SU-DHL-6 (cell line): ENCODE results near the gene PIPOX.

ENCODE experiments used
- EZH2phosphoT487 ChIP-seq: fragments of 200-600 bp; sonication (generic), shearing (Covaris generic); conservative IDR thresholded peaks from 2 replicates; pipeline ENCODE4 v1.6.1; 2018; ENCODE audit warnings: mild to moderate bottlenecking, antibody characterized with exemption, low read length, moderate library complexity, mixed read lengths
- TF ChIP-seq, protein P1 (sequence below): fragments of 200-600 bp; sonication (generic); IDR thresholded peaks from one replicate; pipeline ENCODE4 v1.5.1; 2017; ENCODE audit warnings: antibody characterized with exemption, mild to moderate bottlenecking, low read length, moderate library complexity; ENCODE audit not compliant: insufficient read depth, poor library complexity, severe bottlenecking

- TF ChIP-seq, protein P1, sequence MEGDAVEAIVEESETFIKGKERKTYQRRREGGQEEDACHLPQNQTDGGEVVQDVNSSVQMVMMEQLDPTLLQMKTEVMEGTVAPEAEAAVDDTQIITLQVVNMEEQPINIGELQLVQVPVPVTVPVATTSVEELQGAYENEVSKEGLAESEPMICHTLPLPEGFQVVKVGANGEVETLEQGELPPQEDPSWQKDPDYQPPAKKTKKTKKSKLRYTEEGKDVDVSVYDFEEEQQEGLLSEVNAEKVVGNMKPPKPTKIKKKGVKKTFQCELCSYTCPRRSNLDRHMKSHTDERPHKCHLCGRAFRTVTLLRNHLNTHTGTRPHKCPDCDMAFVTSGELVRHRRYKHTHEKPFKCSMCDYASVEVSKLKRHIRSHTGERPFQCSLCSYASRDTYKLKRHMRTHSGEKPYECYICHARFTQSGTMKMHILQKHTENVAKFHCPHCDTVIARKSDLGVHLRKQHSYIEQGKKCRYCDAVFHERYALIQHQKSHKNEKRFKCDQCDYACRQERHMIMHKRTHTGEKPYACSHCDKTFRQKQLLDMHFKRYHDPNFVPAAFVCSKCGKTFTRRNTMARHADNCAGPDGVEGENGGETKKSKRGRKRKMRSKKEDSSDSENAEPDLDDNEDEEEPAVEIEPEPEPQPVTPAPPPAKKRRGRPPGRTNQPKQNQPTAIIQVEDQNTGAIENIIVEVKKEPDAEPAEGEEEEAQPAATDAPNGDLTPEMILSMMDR, result no peak
- no peak for TF ChIP-seq EZH2phosphoT487
These were observed 60.4 kb downstream of the PIPOX start for GRCh38 chr17:29103341-29103740.
